GM23338 (cell line): ENCODE data around the gene INCA1. TPM values are rescaled to one million over a fixed set of nuclear protein-coding genes. Genes with fewer than 3 reads are reported as not detected.

Experiments used
- ATAC-seq: fragments of 200-7000 bp; cut with Tn5 transposase; 3 replicates; pipeline ENCODE4 v1.9.1; 2020
- DNase-seq: peaks from one replicate; pipeline ENCODE4 v3.0.0-alpha.2; 2015; ENCODE audit warnings: low spot score
- H2AFZ ChIP-seq: fragments of 200-600 bp; sonication (generic); 2 replicates; pipeline ENCODE4 v1.8.0; 2016; ENCODE audit warnings: antibody characterized with exemption, mild to moderate bottlenecking, moderate library complexity
- H3F3A ChIP-seq: fragments of 200-600 bp; sonication (generic); replicated peaks from 2 replicates; pipeline ENCODE4 v1.8.0; 2017; ENCODE audit warnings: antibody characterized with exemption, mixed run types, low read depth
- H3K27ac ChIP-seq: fragments of 200-600 bp; sonication (generic); 2 replicates; pipeline ENCODE4 v1.6.1; 2016; ENCODE audit warnings: low read depth
- H3K27me3 ChIP-seq: fragments of 200-600 bp; sonication (generic); 2 replicates; pipeline ENCODE4 v1.8.0; 2016; ENCODE audit warnings: mild to moderate bottlenecking, mixed run types, moderate library complexity; ENCODE audit not compliant: insufficient read depth
- H3K36me3 ChIP-seq: fragments of 200-600 bp; sonication (generic); 2 replicates; pipeline ENCODE4 v1.8.0; 2016; ENCODE audit warnings: mild to moderate bottlenecking; ENCODE audit not compliant: insufficient read depth
- H3K4me1 ChIP-seq: fragments of 200-600 bp; sonication (generic); 2 replicates; pipeline ENCODE4 v1.8.0; 2016; ENCODE audit warnings: mild to moderate bottlenecking, moderate library complexity; ENCODE audit not compliant: insufficient read depth
- H3K4me2 ChIP-seq: fragments of 200-600 bp; sonication (generic); 2 replicates; pipeline ENCODE4 v1.7.1; 2017; ENCODE audit warnings: mixed run types
- H3K4me3 ChIP-seq: fragments of 200-600 bp; sonication (generic); 2 replicates; pipeline ENCODE4 v1.6.1; 2016; ENCODE audit warnings: mixed run types
- H3K79me2 ChIP-seq: fragments of 200-600 bp; sonication (generic); replicated peaks from 2 replicates; pipeline ENCODE4 v1.8.0; 2017; ENCODE audit warnings: mild to moderate bottlenecking; ENCODE audit not compliant: insufficient read depth
- H3K9me2 ChIP-seq: fragments of 200-600 bp; sonication (generic); 2 replicates; pipeline ENCODE4 v1.8.0; 2017; ENCODE audit not compliant: insufficient read depth
- H4K20me1 ChIP-seq: fragments of 200-600 bp; sonication (generic); replicated peaks from 2 replicates; pipeline ENCODE4 v1.8.0; 2017; ENCODE audit warnings: mild to moderate bottlenecking; ENCODE audit not compliant: insufficient read depth
- H3K27ac Mint-ChIP-seq: 2 replicates; pipeline ENCODE4 v1.8.0; 2020; ENCODE audit warnings: inconsistent platforms, mild to moderate bottlenecking, moderate library complexity, mixed read lengths
- H3K27me3 Mint-ChIP-seq: 3 replicates; pipeline ENCODE4 v1.8.0; 2022; ENCODE audit warnings: low read depth, mild to moderate bottlenecking, moderate library complexity, mixed read lengths, inconsistent platforms; ENCODE audit not compliant: insufficient read depth, poor library complexity
- H3K36me3 Mint-ChIP-seq: 3 replicates; pipeline ENCODE4 v1.8.0; 2021; ENCODE audit warnings: low read depth, mild to moderate bottlenecking, inconsistent platforms, moderate library complexity, mixed read lengths
- H3K4me1 Mint-ChIP-seq: 3 replicates; pipeline ENCODE4 v1.8.0; 2020; ENCODE audit warnings: mild to moderate bottlenecking, inconsistent platforms, mixed read lengths
- H3K4me3 Mint-ChIP-seq: 3 replicates; pipeline ENCODE4 v1.8.0; 2021; ENCODE audit warnings: moderate library complexity, mild to moderate bottlenecking, inconsistent platforms, mixed read lengths
- H3K9me3 Mint-ChIP-seq: 3 replicates; pipeline ENCODE4 v1.8.0; 2020; ENCODE audit warnings: moderate library complexity, mild to moderate bottlenecking, inconsistent platforms, mixed read lengths
- CREB1 ChIP-seq: fragments of 250-450 bp; sonication (Bioruptor Pico); IDR thresholded peaks from 2 replicates; pipeline ENCODE4 v1.5.0; 2020; ENCODE audit warnings: low read depth, mild to moderate bottlenecking, moderate library complexity
- CTCF ChIP-seq, 2 experiments: fragments of 200-600 bp in 1 of 2; sonication (generic) in 1 of 2; conservative IDR thresholded peaks; 2 replicates each; pipeline versions ENCODE4 v1.5.1 to v1.6.1; 2016 to 2017; ENCODE audit warnings: antibody characterized with exemption in 2 of 2, low read depth in 2 of 2, mild to moderate bottlenecking in 2 of 2, moderate library complexity in 1 of 2
- EZH2 ChIP-seq: fragments of 200-600 bp; sonication (generic); IDR thresholded peaks from one replicate; pipeline ENCODE4 v1.8.0; 2017; ENCODE audit warnings: antibody characterized with exemption, mild to moderate bottlenecking, low read depth; ENCODE audit not compliant: unreplicated experiment
- EZH2phosphoT487 ChIP-seq: fragments of 200-600 bp; sonication (generic); IDR thresholded peaks from one replicate; pipeline ENCODE4 v1.8.1; 2018; ENCODE audit warnings: antibody characterized with exemption; ENCODE audit not compliant: unreplicated experiment
- JUNB ChIP-seq: IDR thresholded peaks from one replicate; pipeline ENCODE4 v1.6.1; 2016; ENCODE audit warnings: antibody characterized with exemption; ENCODE audit not compliant: unreplicated experiment
- NANOG ChIP-seq: IDR thresholded peaks from 2 replicates; pipeline ENCODE4 v1.6.1; 2016; ENCODE audit warnings: antibody characterized with exemption, borderline replicate concordance
- POLR2AphosphoS5 ChIP-seq: IDR thresholded peaks from 2 replicates; pipeline ENCODE4 v1.6.1; 2016; ENCODE audit warnings: antibody characterized with exemption, low read depth
- ZNF331 ChIP-seq: fragments of 250-450 bp; sonication (Bioruptor Pico); IDR thresholded peaks from 2 replicates; pipeline ENCODE4 v1.5.0; 2020; ENCODE audit warnings: low read depth, mild to moderate bottlenecking, moderate library complexity
- polyA plus RNA-seq: library from polyadenylated mRNA; unstranded; fragments of >200 nt; fragmentation: Nextera tagmentation; extraction: Ambion mirVana; gene quantifications from 2 replicates; pipeline ENCODE4 v1.2.1, GENCODE V29; 2016
- total RNA-seq: library from RNA; depleted of rRNA; stranded (reverse); fragments of >200 nt; shearing (Covaris generic); gene quantifications from 2 replicates; pipeline ENCODE4 v1.2.3, GENCODE V29; 2014
- TF ChIP-seq, protein P1 (sequence below): IDR thresholded peaks from one replicate; pipeline ENCODE4 v1.6.1; 2018; ENCODE audit warnings: antibody characterized with exemption; ENCODE audit not compliant: unreplicated experiment

The INCA1 gene
- total and polyA plus RNA-seq, 2 experiments from 2014 or later: 1.3 TPM; not detected in 1

DNA sequence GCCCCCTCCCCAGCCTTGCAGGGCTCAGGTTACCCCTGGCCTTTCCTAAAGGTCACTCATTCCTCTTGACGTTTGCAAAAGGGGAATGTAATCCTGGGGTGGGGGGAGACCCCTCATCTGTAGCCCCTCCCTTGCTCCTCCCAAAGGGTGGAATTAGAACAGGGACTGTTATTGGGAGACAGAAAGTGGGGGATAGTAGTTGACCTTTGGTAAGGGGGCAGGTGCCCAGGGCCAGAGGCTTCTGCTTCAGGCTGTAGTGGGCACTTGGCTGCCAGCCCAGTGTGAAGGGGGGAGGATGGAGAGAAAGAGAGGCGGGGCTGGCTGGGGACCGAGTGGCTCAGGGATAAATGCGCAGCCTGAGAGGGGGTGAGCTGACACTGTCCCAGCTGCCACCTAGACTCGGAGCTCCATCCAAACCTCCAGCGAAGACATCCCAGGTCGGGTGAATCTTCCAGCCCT is 46.5 kb downstream of the INCA1 start, which contains the start of gene ENO3:
ENO3 (plus strand) TSS at position 374 of the 459 bp plus-strand sequence. CDS start 711 bp downstream, outside the sequence.
- Histone ChIP-seq H2AFZ (peak within 1 kb of the TSS; percentile 5; the same call in 1 of the 2 replicates), H3K36me3 (peaks cover 9% of the 10 kb centered on the region)

DNA sequence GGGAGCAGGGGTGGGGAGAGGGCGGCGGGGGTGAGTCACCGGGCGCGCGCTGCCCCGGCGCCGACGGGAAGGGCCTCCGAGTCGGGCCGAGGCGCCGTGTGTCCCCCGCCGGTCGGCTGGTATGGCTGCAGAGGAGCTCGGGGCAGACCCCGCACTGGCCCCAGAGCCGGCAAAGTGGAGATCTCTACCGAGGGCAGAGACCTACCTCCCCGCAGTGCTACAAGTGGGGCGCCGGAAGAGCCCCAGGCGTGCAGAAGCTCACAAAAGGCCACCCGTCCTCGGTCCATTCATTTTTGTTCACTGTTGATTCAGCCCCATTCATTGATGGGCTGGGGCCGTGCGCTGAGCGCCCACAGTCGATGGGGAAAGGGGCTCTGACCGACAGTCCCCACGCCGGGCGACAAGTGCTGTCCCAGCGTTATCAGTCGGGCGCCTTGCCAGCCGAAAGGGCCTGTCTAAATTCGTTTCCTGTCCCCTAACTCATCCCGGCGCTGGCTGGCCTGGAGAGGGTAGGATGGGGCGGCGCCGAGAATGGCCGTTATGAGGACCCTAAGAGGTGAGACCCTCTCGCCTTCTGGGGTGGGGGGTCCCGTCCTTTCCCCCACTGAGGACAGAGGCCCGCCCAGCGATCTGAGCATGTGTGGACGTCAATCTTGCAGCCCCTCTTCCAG is 47.1 kb downstream of the INCA1 start:
- peaks cover 15% of the 10 kb centered on the region for H4K20me1 ChIP-seq
- H3K9me3 Mint-ChIP-seq: no peaks in the 10 kb centered on the region; the same call in 2 of the 3 replicates
- peaks cover 30% of the 10 kb centered on the region for H3K79me2 ChIP-seq
- peak overlapping the region; percentile 5; the same call in 1 of the 2 replicates for H2AFZ ChIP-seq
- H3K4me1 ChIP-seq: peaks cover 32% of the 10 kb centered on the region
- H3K4me3 Mint-ChIP-seq: peak overlapping the region; percentile 88
- H3K4me1 Mint-ChIP-seq: peaks cover 38% of the 10 kb centered on the region
- H3K27ac ChIP-seq: peak overlapping the region; percentile 96
- peak overlapping the region; percentile 96 for H3K4me2 ChIP-seq
- H3K36me3 Mint-ChIP-seq: peaks cover 27% of the 10 kb centered on the region
- no peaks in the 10 kb centered on the region for H3K27me3 ChIP-seq
- H3K36me3 ChIP-seq: peaks cover 15% of the 10 kb centered on the region
- DNase-seq (peak; percentile 68), ATAC-seq (peak; percentile 18)
- TF ChIP-seq POLR2AphosphoS5: peak; percentile 18; the same call in 1 of the 2 replicates
- TF ChIP-seq NANOG: no peak
- peaks cover 27% of the 10 kb centered on the region for H3K27me3 Mint-ChIP-seq
- no peaks in the 10 kb centered on the region for H3K9me2 ChIP-seq
- peaks cover 22% of the 10 kb centered on the region for H3F3A ChIP-seq
- H3K27ac Mint-ChIP-seq: peak overlapping the region; percentile 95
- peak overlapping the region; percentile 96 for H3K4me3 ChIP-seq

More for the DNA sequence above, 46.5 kb downstream of the INCA1 start, which contains the start of gene ENO3:
- H3K36me3 Mint-ChIP-seq: peaks cover 23% of the 10 kb centered on the region
- H3K79me2 ChIP-seq: peaks cover 25% of the 10 kb centered on the region
- no peaks in the 10 kb centered on the region for H3K9me2 ChIP-seq
- H3K27ac ChIP-seq: peak within 1 kb of the TSS; percentile 96
- DNase-seq (peak; percentile 60), ATAC-seq (peak; percentile 2)
- TF ChIP-seq POLR2AphosphoS5: peak; percentile 19; the same call in 1 of the 2 replicates
- no peak for TF ChIP-seq EZH2
- peak within 1 kb of the TSS; percentile 96 for H3K4me3 ChIP-seq
- peaks cover 10% of the 10 kb centered on the region for H4K20me1 ChIP-seq
- peaks cover 16% of the 10 kb centered on the region for H3F3A ChIP-seq
- H3K27me3 Mint-ChIP-seq: peaks cover 21% of the 10 kb centered on the region
- peaks cover 27% of the 10 kb centered on the region for H3K4me1 ChIP-seq
- H3K4me1 Mint-ChIP-seq: peaks cover 33% of the 10 kb centered on the region
- H3K9me3 Mint-ChIP-seq: no peaks in the 10 kb centered on the region; the same call in 2 of the 3 replicates
- no peaks in the 10 kb centered on the region for H3K27me3 ChIP-seq
- H3K4me3 Mint-ChIP-seq: peak within 1 kb of the TSS; percentile 88
- H3K27ac Mint-ChIP-seq: peak within 1 kb of the TSS; percentile 95
- peak within 1 kb of the TSS; percentile 96 for H3K4me2 ChIP-seq

- peaks cover 29% of the 10 kb centered on the region for H3F3A ChIP-seq
- peaks cover 39% of the 10 kb centered on the region for H3K4me1 ChIP-seq
- peaks cover 16% of the 10 kb centered on the region for H3K36me3 ChIP-seq
- H3K4me3 ChIP-seq: peak overlapping the region; percentile 96
- peaks cover 15% of the 10 kb centered on the region for H4K20me1 ChIP-seq
- ATAC-seq: peak; percentile 23
- H3K9me2 ChIP-seq: no peaks in the 10 kb centered on the region
- H3K79me2 ChIP-seq: peaks cover 35% of the 10 kb centered on the region
- H2AFZ ChIP-seq: no peak overlapping the region
- H3K27ac ChIP-seq: peak overlapping the region; percentile 100
- peak overlapping the region; percentile 81 for H3K27ac Mint-ChIP-seq
- DNase-seq: peak; percentile 68
- peaks cover 34% of the 10 kb centered on the region for H3K36me3 Mint-ChIP-seq
- peaks cover 44% of the 10 kb centered on the region for H3K4me1 Mint-ChIP-seq
- H3K27me3 ChIP-seq: no peaks in the 10 kb centered on the region
- peak overlapping the region; percentile 96 for H3K4me2 ChIP-seq
- H3K9me3 Mint-ChIP-seq: no peaks in the 10 kb centered on the region; the same call in 2 of the 3 replicates
- H3K4me3 Mint-ChIP-seq: peak overlapping the region; percentile 76
- H3K27me3 Mint-ChIP-seq: peaks cover 34% of the 10 kb centered on the region
- no peak for TF ChIP-seq EZH2
- TF ChIP-seq CREB1 (CRISPR knock-in tag): no peak
- no peak for TF ChIP-seq ZNF331 (CRISPR knock-in tag)
- TF ChIP-seq NANOG: no peak
- TF ChIP-seq, protein P1, sequence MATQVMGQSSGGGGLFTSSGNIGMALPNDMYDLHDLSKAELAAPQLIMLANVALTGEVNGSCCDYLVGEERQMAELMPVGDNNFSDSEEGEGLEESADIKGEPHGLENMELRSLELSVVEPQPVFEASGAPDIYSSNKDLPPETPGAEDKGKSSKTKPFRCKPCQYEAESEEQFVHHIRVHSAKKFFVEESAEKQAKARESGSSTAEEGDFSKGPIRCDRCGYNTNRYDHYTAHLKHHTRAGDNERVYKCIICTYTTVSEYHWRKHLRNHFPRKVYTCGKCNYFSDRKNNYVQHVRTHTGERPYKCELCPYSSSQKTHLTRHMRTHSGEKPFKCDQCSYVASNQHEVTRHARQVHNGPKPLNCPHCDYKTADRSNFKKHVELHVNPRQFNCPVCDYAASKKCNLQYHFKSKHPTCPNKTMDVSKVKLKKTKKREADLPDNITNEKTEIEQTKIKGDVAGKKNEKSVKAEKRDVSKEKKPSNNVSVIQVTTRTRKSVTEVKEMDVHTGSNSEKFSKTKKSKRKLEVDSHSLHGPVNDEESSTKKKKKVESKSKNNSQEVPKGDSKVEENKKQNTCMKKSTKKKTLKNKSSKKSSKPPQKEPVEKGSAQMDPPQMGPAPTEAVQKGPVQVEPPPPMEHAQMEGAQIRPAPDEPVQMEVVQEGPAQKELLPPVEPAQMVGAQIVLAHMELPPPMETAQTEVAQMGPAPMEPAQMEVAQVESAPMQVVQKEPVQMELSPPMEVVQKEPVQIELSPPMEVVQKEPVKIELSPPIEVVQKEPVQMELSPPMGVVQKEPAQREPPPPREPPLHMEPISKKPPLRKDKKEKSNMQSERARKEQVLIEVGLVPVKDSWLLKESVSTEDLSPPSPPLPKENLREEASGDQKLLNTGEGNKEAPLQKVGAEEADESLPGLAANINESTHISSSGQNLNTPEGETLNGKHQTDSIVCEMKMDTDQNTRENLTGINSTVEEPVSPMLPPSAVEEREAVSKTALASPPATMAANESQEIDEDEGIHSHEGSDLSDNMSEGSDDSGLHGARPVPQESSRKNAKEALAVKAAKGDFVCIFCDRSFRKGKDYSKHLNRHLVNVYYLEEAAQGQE: no peak
- no peak for TF ChIP-seq POLR2AphosphoS5
- no peak for TF ChIP-seq JUNB
- no peak for TF ChIP-seq CTCF (conservative IDR thresholded peaks at IDR 0.05; ENCODE audit: low read depth in 2 of 2)
- TF ChIP-seq EZH2phosphoT487: no peak
These were observed 47.8 kb downstream of the INCA1 start for GRCh38 chr17:4949321-4950074.
